Body of pancreas (tissue), 4 donors: ENCODE data around the gene LTV1. TPM values are rescaled to one million over a fixed set of nuclear protein-coding genes. Genes with fewer than 3 reads are reported as not detected.

Experiments used
- ATAC-seq: fragments of 150-250 bp; one replicate; pipeline ENCODE4 v1.9.1; 2016
- DNase-seq, 4 donors: peaks; one replicate each; pipeline ENCODE4 v3.0.0-alpha.2; 2019
- H3K27ac ChIP-seq, 4 donors: fragments of 200-600 bp; sonication (generic); 1 replicate in 3 of 4; 2 replicates in 1 of 4; pipeline versions ENCODE4 v1.5.1 to v1.6.1; 2016 to 2019; ENCODE audit warnings: mild to moderate bottlenecking in 1 of 4, mixed read lengths in 1 of 4, moderate library complexity in 1 of 4
- H3K27me3 ChIP-seq, 2 donors: fragments of 200-600 bp; sonication (generic); one replicate each; pipeline ENCODE4 v1.6.0; 2016; ENCODE audit warnings: mild to moderate bottlenecking in 1 of 2
- H3K36me3 ChIP-seq, 2 donors: fragments of 200-600 bp; sonication (generic); replicated peaks in 1 of 2; 2 replicates each; pipeline ENCODE4 v1.5.1; 2016; ENCODE audit warnings: low read depth in 2 of 2; ENCODE audit not compliant: insufficient read depth in 1 of 2
- H3K4me1 ChIP-seq: fragments of 200-600 bp; sonication (generic); one replicate; pipeline ENCODE4 v1.6.0; 2016
- H3K4me3 ChIP-seq, 2 donors: fragments of 200-600 bp; sonication (generic); 1 replicate in 1 of 2; 2 replicates in 1 of 2; pipeline ENCODE4 v1.5.1; 2016 to 2019
- H3K9me3 ChIP-seq, 3 donors: fragments of 200-600 bp; sonication (generic); 1 replicate in 2 of 3; 2 replicates in 1 of 3; pipeline ENCODE4 v1.5.1; 2016
- CTCF ChIP-seq, 7 experiments: fragments of 450-650 bp in 4 of 7; fragments of 200-600 bp in 3 of 7; sonication (generic) in 3 of 7; IDR thresholded peaks; one replicate each; pipeline ENCODE4 v1.5.1; 2016 to 2019; ENCODE audit warnings: antibody characterized with exemption in 7 of 7
- POLR2A ChIP-seq, 3 donors: fragments of 450-650 bp; IDR thresholded peaks; one replicate each; pipeline ENCODE4 v1.6.1; 2016; ENCODE audit warnings: antibody characterized with exemption in 3 of 3, mild to moderate bottlenecking in 2 of 3
- WGBS, 2 donors: methylation state at CpG; one replicate each; pipeline ENCODE4 v1.1.5; 2017; 5-methylcytosine and 5-hydroxymethylcytosine counted together
- intact Hi-C: fragments of 100-400 bp; cut with DNase I; formaldehyde crosslinking; loops from one replicate; pipeline ENCODE4 v1.15.1; 2023
- small RNA-seq: library from RNA; depleted of rRNA; stranded (forward); fragments of <200 nt; gene quantifications from one replicate; pipeline ENCODE3, GENCODE V24; 2016
- total RNA-seq, 2 donors: library from RNA; depleted of rRNA; stranded (reverse); fragments of >200 nt; gene quantifications; one replicate each; pipeline ENCODE4 v1.1.0, GENCODE V29; 2016

LTV1 gene
- total RNA-seq, 2 donors from 2014 or later, result 6.7 to 6.9 TPM

GRCh38 chr6:143911028-143911427, 67.9 kb downstream of the LTV1 start:
- no peak for ATAC-seq
- Histone ChIP-seq H3K27ac (no peak overlapping the region), H3K4me3 (no peak overlapping the region), H3K4me1 (no peaks in the 10 kb centered on the region), H3K27me3 (no peaks in the 10 kb centered on the region), H3K9me3 (no peaks in the 10 kb centered on the region), H3K36me3 (no peaks in the 10 kb centered on the region)
- intact Hi-C loops, result no loop called here
- DNase-seq, result no peak
- 79 to 88% methylated on average over 1 of the region's 1 CpG for WGBS, 2 donors
- TF ChIP-seq CTCF (IDR thresholded peaks at IDR 0.05) (no peak), POLR2A (IDR thresholded peaks at IDR 0.05) (no peak)

- H3K27ac ChIP-seq, result no peak overlapping the region
- H3K36me3 ChIP-seq, result no peaks in the 10 kb centered on the region
- no peak for TF ChIP-seq CTCF (IDR thresholded peaks at IDR 0.05)
- TF ChIP-seq POLR2A (IDR thresholded peaks at IDR 0.05), result no peak
- intact Hi-C loops, result no loop called here
- no peak overlapping the region for H3K4me3 ChIP-seq
- ATAC-seq (no peak), DNase-seq (no peak)
- H3K27me3 ChIP-seq, result no peaks in the 10 kb centered on the region
- H3K9me3 ChIP-seq, result no peaks in the 10 kb centered on the region
- H3K4me1 ChIP-seq, result no peaks in the 10 kb centered on the region
- 83% methylated on average over 1 of the region's 1 CpG; no CpG with 5 or more reads in 1 of the 2 donors for WGBS, 2 donors
Observed at GRCh38 chr6:143912671-143913070, 69.5 kb downstream of the LTV1 start.

Small RNA genes lying within 50 kb of the gene (small RNA-seq; reads per million reads assigned to genes)
- not detected for gene ZC2HC1B

Other genes starting within 250 kb of the LTV1 start
- gene PHACTR2, start 165.4 kb upstream of the LTV1 start, total RNA-seq, result 10 to 100 TPM; 17.9 to 35.6 TPM
- not detected for gene ZC2HC1B, start 21.1 kb downstream of the LTV1 start, total RNA-seq
- gene PLAGL1, start 164.9 kb downstream of the LTV1 start, total RNA-seq, result 10 to 100 TPM; 22.1 to 23.3 TPM